ENCODE results near the gene CCDC28B.
A peak's percentile ranks its signal among the peaks of the same experiment; 100 is the strongest.

Gene CCDC28B

DNA sequence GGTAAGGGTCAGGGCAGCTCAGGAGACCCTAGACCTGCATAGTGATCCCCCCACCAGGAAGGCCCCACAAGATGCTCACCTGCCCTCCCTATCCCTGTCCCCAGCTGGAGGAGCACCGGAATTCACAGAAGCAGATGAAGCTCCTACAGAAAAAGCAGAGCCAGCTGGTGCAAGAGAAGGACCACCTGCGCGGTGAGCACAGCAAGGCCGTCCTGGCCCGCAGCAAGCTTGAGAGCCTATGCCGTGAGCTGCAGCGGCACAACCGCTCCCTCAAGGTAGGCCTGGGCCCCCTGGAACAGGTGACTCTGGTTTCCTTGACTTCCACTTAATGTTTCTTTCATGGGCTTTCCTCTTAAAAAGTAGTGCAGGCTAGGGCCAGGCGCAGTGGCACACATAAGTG is 12.5 kb upstream of the CCDC28B start:
- 0 out of 2 replicates have a peak overlapping the region, but pooled peaks have one; percentile 3 for H3K27ac ChIP-seq
- ChIA-PET POLR2A (ENCODE audit: low non-redundant PET) (no interaction called here), CTCF (no interaction called here)
- TF ChIP-seq, protein P1, sequence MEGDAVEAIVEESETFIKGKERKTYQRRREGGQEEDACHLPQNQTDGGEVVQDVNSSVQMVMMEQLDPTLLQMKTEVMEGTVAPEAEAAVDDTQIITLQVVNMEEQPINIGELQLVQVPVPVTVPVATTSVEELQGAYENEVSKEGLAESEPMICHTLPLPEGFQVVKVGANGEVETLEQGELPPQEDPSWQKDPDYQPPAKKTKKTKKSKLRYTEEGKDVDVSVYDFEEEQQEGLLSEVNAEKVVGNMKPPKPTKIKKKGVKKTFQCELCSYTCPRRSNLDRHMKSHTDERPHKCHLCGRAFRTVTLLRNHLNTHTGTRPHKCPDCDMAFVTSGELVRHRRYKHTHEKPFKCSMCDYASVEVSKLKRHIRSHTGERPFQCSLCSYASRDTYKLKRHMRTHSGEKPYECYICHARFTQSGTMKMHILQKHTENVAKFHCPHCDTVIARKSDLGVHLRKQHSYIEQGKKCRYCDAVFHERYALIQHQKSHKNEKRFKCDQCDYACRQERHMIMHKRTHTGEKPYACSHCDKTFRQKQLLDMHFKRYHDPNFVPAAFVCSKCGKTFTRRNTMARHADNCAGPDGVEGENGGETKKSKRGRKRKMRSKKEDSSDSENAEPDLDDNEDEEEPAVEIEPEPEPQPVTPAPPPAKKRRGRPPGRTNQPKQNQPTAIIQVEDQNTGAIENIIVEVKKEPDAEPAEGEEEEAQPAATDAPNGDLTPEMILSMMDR (conservative IDR thresholded peaks at IDR 0.05; ENCODE audit: low read depth): no peak
- DNase-seq (ENCODE audit: low spot score): no peak

GRCh38 chr1:32192220-32192948 is 8.0 kb upstream of the CCDC28B start:
- TF ChIP-seq, protein P1 (conservative IDR thresholded peaks at IDR 0.05; ENCODE audit: low read depth): no peak
- ChIA-PET POLR2A (ENCODE audit: low non-redundant PET) (interaction anchor here (0.5 to 0.7 kb wide), 2 partner anchors 23 to 135 kb away, joined by 3 to 4 read pairs; no protein-coding TSS in a partner anchor), CTCF (no interaction called here)
- H3K27ac ChIP-seq: no peak overlapping the region
- DNase-seq (ENCODE audit: low spot score): no peak

DNA sequence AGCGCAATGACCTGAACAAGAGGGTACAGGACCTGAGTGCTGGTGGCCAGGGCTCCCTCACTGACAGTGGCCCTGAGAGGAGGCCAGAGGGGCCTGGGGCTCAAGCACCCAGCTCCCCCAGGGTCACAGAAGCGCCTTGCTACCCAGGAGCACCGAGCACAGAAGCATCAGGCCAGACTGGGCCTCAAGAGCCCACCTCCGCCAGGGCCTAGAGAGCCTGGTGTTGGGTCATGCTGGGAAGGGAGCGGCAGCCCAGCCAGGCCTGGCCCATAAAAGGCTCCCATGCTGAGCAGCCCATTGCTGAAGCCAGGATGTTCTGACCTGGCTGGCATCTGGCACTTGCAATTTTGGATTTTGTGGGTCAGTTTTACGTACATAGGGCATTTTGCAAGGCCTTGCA is 5.4 kb upstream of the CCDC28B start:
- TF ChIP-seq, protein P1 (conservative IDR thresholded peaks at IDR 0.05; ENCODE audit: low read depth): no peak
- CTCF ChIA-PET: no interaction called here
- POLR2A ChIA-PET (ENCODE audit: low non-redundant PET): no interaction called here
- peak overlapping the region; percentile 34 for H3K27ac ChIP-seq
- DNase-seq (ENCODE audit: low spot score): no peak

DNA sequence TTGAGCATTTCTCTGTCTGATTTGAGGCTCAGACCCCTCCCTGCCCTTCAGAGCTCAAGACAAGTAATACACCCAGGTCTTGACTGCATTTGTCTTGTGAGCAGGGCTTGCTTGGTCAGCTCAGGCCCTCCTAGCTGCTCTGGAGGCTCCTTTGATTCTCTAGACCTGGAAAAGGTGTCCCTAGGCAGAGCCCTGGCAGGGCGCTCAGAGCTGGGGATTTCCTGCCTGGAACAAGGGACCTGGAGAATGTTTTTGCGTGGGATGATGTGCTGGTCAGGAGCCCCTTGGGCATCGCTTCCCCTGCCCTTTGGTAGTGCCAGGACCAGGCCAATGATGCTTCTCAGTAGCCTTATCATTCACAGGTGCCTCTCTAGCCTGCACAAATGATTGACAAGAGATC is 4.9 kb upstream of the CCDC28B start:
- no peak for DNase-seq (ENCODE audit: low spot score)
- ChIA-PET POLR2A (ENCODE audit: low non-redundant PET) (no interaction called here), CTCF (no interaction called here)
- peak overlapping the region; percentile 34 for H3K27ac ChIP-seq
- TF ChIP-seq, protein P1 (conservative IDR thresholded peaks at IDR 0.05; ENCODE audit: low read depth): no peak

GRCh38 chr1:32195972-32196823 is 4.2 kb upstream of the CCDC28B start:
- peak overlapping the region; percentile 40; the same call in 1 of the 2 replicates for H3K27ac ChIP-seq
- ChIA-PET POLR2A (ENCODE audit: low non-redundant PET) (no interaction called here), CTCF (no interaction called here)
- no peak for DNase-seq (ENCODE audit: low spot score)
- TF ChIP-seq, protein P1 (conservative IDR thresholded peaks at IDR 0.05; ENCODE audit: low read depth): no peak

GRCh38 chr1:32197074-32197473 is 3.3 kb upstream of the CCDC28B start:
- POLR2A ChIA-PET (ENCODE audit: low non-redundant PET): no interaction called here
- DNase-seq (ENCODE audit: low spot score): no peak
- CTCF ChIA-PET: no interaction called here
- TF ChIP-seq, protein P1 (conservative IDR thresholded peaks at IDR 0.05; ENCODE audit: low read depth): no peak
- peak overlapping the region; percentile 71 for H3K27ac ChIP-seq
